Activated CD4-positive, alpha-beta T cell treated with anti-CD3 and anti-CD28 coated beads for 4 hours (primary cell): Measurements from ENCODE around the gene STARD3NL.
A peak's percentile ranks its signal among the peaks of the same experiment; 100 is the strongest.

Source experiments
- DNase-seq, 2 donors: peaks; one replicate each; pipeline ENCODE4 v3.0.0-alpha.2; 2020

STARD3NL gene

GRCh38 chr7:38185395-38186307, 7.6 kb downstream of the STARD3NL start:
- DNase-seq = no peak

GRCh38 chr7:38186593-38187314, 8.7 kb downstream of the STARD3NL start:
- no peak for DNase-seq

- no peak for DNase-seq
These were observed 9.9 kb downstream of the STARD3NL start for GRCh38 chr7:38187794-38188440.

GRCh38 chr7:38189231-38189938, 11.3 kb downstream of the STARD3NL start:
- DNase-seq = no peak

- no peak for DNase-seq
These were observed 12.0 kb downstream of the STARD3NL start for GRCh38 chr7:38190011-38190410.

GRCh38 chr7:38191791-38192190, 13.7 kb downstream of the STARD3NL start:
- DNase-seq = no peak

- DNase-seq = no peak
These were observed 14.3 kb downstream of the STARD3NL start for GRCh38 chr7:38192327-38192726.

- no peak for DNase-seq
These were observed 18.0 kb downstream of the STARD3NL start for GRCh38 chr7:38195804-38196595.

GRCh38 chr7:38198366-38198765, 20.3 kb downstream of the STARD3NL start:
- DNase-seq = no peak

GRCh38 chr7:38199154-38199553, 21.1 kb downstream of the STARD3NL start:
- DNase-seq = no peak

GRCh38 chr7:38199782-38200181, 21.7 kb downstream of the STARD3NL start:
- DNase-seq = no peak

GRCh38 chr7:38206071-38206470, 28.0 kb downstream of the STARD3NL start:
- no peak for DNase-seq

- DNase-seq = no peak
These were observed 29.8 kb downstream of the STARD3NL start for GRCh38 chr7:38207843-38208242.

- no peak for DNase-seq
These were observed 33.4 kb downstream of the STARD3NL start for GRCh38 chr7:38211486-38211885.

- DNase-seq = no peak
These were observed 33.9 kb downstream of the STARD3NL start for GRCh38 chr7:38211940-38212339.

GRCh38 chr7:38215115-38215514, 37.1 kb downstream of the STARD3NL start:
- no peak for DNase-seq

GRCh38 chr7:38215735-38216670, 38.0 kb downstream of the STARD3NL start:
- peak; percentile 70 to 73 for DNase-seq

- DNase-seq = no peak
These were observed 39.6 kb downstream of the STARD3NL start for GRCh38 chr7:38217672-38218071.

- DNase-seq = no peak
These were observed 42.4 kb downstream of the STARD3NL start for GRCh38 chr7:38220452-38220851.

- DNase-seq = peak in 1 of 2 donors; percentile 46
These were observed 44.5 kb downstream of the STARD3NL start for GRCh38 chr7:38222481-38223096.
